ENCODE data around the gene PDIA6. TPM values are rescaled to one million over a fixed set of nuclear protein-coding genes. Genes with fewer than 3 reads are reported as not detected.

PDIA6 gene
- total and polyA plus RNA-seq, 2 donors (not counting 3 experiments of a cell fraction or from before 2014, with no cell fraction given), result 335 to 424 TPM

GRCh38 chr2:10817413-10817812, 4.8 kb upstream of the PDIA6 start:
- intact Hi-C loops (cut with micrococcal nuclease), result no loop called here
- BruUV-seq (replicated peaks), result no TSS peak
- H3K9me3 ChIP-seq (replicated peaks; ENCODE audit: control insufficient read depth, insufficient read depth, low read length), result no peaks in the 10 kb centered on the region
- ChIA-PET CTCF (interaction anchor here (1.0 to 2.5 kb wide), 8 partner anchors 12 to 315 kb away, joined by 3 to 28 read pairs (median 4); a partner anchor contains a TSS), POLR2A (no interaction called here)
- no peak overlapping the region for H3K4me3 ChIP-seq (replicated peaks in 1 of 3; ENCODE audit: insufficient read depth in 1 of 3, low read depth in 1 of 3, low read length in 3 of 3)
- no peak for DNase-seq (ENCODE audit: low read depth, low spot score)
- peaks cover 0 to 7% of the 10 kb centered on the region in 2 experiments for H3K27me3 ChIP-seq (ENCODE audit: control insufficient read depth in 2 of 2, insufficient read depth in 2 of 2, low read length in 2 of 2)
- TF ChIP-seq EZH2 (IDR thresholded peaks at IDR 0.05; ENCODE audit: borderline replicate concordance, low read depth, low read length, severe bottlenecking) (no peak), CTCF (IDR thresholded peaks at IDR 0.05; ENCODE audit: extremely low read depth in 1 of 2, insufficient read depth in 1 of 2, low read depth in 1 of 2, low read length in 2 of 2) (peak; percentile 41 to 58)
- H3K9ac ChIP-seq (replicated peaks; ENCODE audit: extremely low read depth, insufficient read depth, low read length), result no peak overlapping the region
- H3K36me3 ChIP-seq (ENCODE audit: control insufficient read depth in 2 of 2, extremely low read depth in 1 of 2, insufficient read depth in 2 of 2, low read length in 2 of 2), result no peaks in the 10 kb centered on the region
- no peak overlapping the region for H3K27ac ChIP-seq (ENCODE audit: insufficient read depth, low read depth, low read length)
- no peak overlapping the region for H2AFZ ChIP-seq (ENCODE audit: low read depth, low read length)
- H3K4me1 ChIP-seq (ENCODE audit: control insufficient read depth, extremely low read depth, insufficient read depth, low read length), result peaks cover 24% of the 10 kb centered on the region
- H4K20me1 ChIP-seq (replicated peaks; ENCODE audit: control insufficient read depth, extremely low read depth, insufficient read depth, low read length), result no peaks in the 10 kb centered on the region
- H3K4me2 ChIP-seq (ENCODE audit: insufficient read depth, low read length), result no peak overlapping the region
- no peaks in the 10 kb centered on the region for H3K9me1 ChIP-seq (replicated peaks; ENCODE audit: control insufficient read depth, extremely low read depth, insufficient read depth, low read length)
- peaks cover 1% of the 10 kb centered on the region for H3K79me2 ChIP-seq (ENCODE audit: control insufficient read depth, insufficient read depth, low read length)
- no peak for FAIRE-seq
- dilution Hi-C loops (cut with MboI; ENCODE audit: extremely low pct_ligation_motif_present, low sequenced_read_pairs), result no loop called here

GRCh38 chr2:10814571-10815331, 2.2 kb upstream of the PDIA6 start:
- H3K36me3 ChIP-seq (ENCODE audit: control insufficient read depth in 2 of 2, extremely low read depth in 1 of 2, insufficient read depth in 2 of 2, low read length in 2 of 2), result no peaks in the 10 kb centered on the region
- H3K79me2 ChIP-seq (ENCODE audit: control insufficient read depth, insufficient read depth, low read length), result peaks cover 28% of the 10 kb centered on the region
- H4K20me1 ChIP-seq (replicated peaks; ENCODE audit: control insufficient read depth, extremely low read depth, insufficient read depth, low read length), result no peaks in the 10 kb centered on the region
- peaks cover 39% of the 10 kb centered on the region for H3K4me1 ChIP-seq (ENCODE audit: control insufficient read depth, extremely low read depth, insufficient read depth, low read length)
- dilution Hi-C loops (cut with MboI; ENCODE audit: extremely low pct_ligation_motif_present, low sequenced_read_pairs) (no loop called here), intact Hi-C loops (cut with micrococcal nuclease) (loop anchor here (5.0 kb wide), 1 partner anchor 528 kb away; the partner anchor contains the start of gene ROCK2)
- H3K9ac ChIP-seq (replicated peaks; ENCODE audit: extremely low read depth, insufficient read depth, low read length), result no peak overlapping the region
- POLR2A ChIA-PET, result no interaction called here
- BruUV-seq (replicated peaks), result no TSS peak
- DNase-seq (ENCODE audit: low read depth, low spot score), result peak; percentile 50
- CTCF ChIA-PET, result interaction anchor here (1.2 to 4.0 kb wide), 3 partner anchors 18 to 770 kb away, joined by 3 to 38 read pairs (median 4); no protein-coding TSS in a partner anchor
- no peaks in the 10 kb centered on the region for H3K9me3 ChIP-seq (replicated peaks; ENCODE audit: control insufficient read depth, insufficient read depth, low read length)
- FAIRE-seq, result peak; percentile 75
- peak overlapping the region; percentile 5 for H3K27ac ChIP-seq (ENCODE audit: insufficient read depth, low read depth, low read length)
- no peak for TF ChIP-seq JUN (IDR thresholded peaks at IDR 0.05; ENCODE audit: borderline replicate concordance, insufficient read depth, insufficient read length, low read depth)
- H3K9me1 ChIP-seq (replicated peaks; ENCODE audit: control insufficient read depth, extremely low read depth, insufficient read depth, low read length), result no peaks in the 10 kb centered on the region
- no peak overlapping the region for H3K4me3 ChIP-seq (replicated peaks in 1 of 3; ENCODE audit: insufficient read depth in 1 of 3, low read depth in 1 of 3, low read length in 3 of 3)
- no peak overlapping the region for H3K4me2 ChIP-seq (ENCODE audit: insufficient read depth, low read length)
- H3K27me3 ChIP-seq (ENCODE audit: control insufficient read depth in 2 of 2, insufficient read depth in 2 of 2, low read length in 2 of 2), result peaks cover 0 to 2% of the 10 kb centered on the region in 2 experiments
- peak overlapping the region; percentile 70 for H2AFZ ChIP-seq (ENCODE audit: low read depth, low read length)

Measured in endothelial cell of umbilical vein (primary cell).